CD8-positive, alpha-beta memory T cell (primary cell): ENCODE data around the gene HNRNPLL. TPM values are rescaled to one million over a fixed set of nuclear protein-coding genes. Genes with fewer than 3 reads are reported as not detected.
"Not testable (repeated sequence)": the region's sequence is repeated elsewhere in the genome, so short reads cannot be mapped to it uniquely, and the experiment has no call there.

Source experiments
- CTCF ChIA-PET: fragments of 350-600 bp; sonication (Branson Sonifier 250); formaldehyde crosslinking; loops from one replicate; lab custom pipeline; 2021; ENCODE audit warnings: antibody characterized with exemption; lab: Charles Lee
- POLR2A ChIA-PET: fragments of 350-600 bp; sonication (Branson Sonifier 250); formaldehyde crosslinking; loops from one replicate; lab custom pipeline; 2021; ENCODE audit warnings: antibody characterized with exemption; lab: Charles Lee
- DNase-seq, 5 donors: peaks; one replicate each; pipeline versions ENCODE4 v3.0.0 to v3.0.0-alpha.2; 2020 to 2022; ENCODE audit warnings: mixed read lengths in 1 of 5
- H3K27ac ChIP-seq: one replicate; pipeline ENCODE4 v1.7.0; 2013; ENCODE audit warnings: low read depth, mild to moderate bottlenecking, low read length, moderate library complexity
- H3K27me3 ChIP-seq: 2 replicates; pipeline ENCODE4 v1.7.0; 2013; ENCODE audit warnings: low read length, mild to moderate bottlenecking; ENCODE audit not compliant: insufficient read depth, poor library complexity, severe bottlenecking
- H3K36me3 ChIP-seq: 2 replicates; pipeline ENCODE4 v1.7.0; 2013; ENCODE audit warnings: mild to moderate bottlenecking, low read length, moderate library complexity; ENCODE audit not compliant: insufficient read depth
- H3K4me1 ChIP-seq: 2 replicates; pipeline ENCODE4 v1.7.0; 2013; ENCODE audit warnings: mild to moderate bottlenecking, low read length, moderate library complexity; ENCODE audit not compliant: insufficient read depth
- H3K4me3 ChIP-seq: 2 replicates; pipeline ENCODE4 v1.7.0; 2013; ENCODE audit warnings: mild to moderate bottlenecking, low read length
- H3K9me3 ChIP-seq: 2 replicates; pipeline ENCODE4 v1.7.0; 2013; ENCODE audit warnings: mild to moderate bottlenecking, low read length
- H3K27ac Mint-ChIP-seq, 8 donors: one replicate each; pipeline ENCODE4 v1.8.0; 2020 to 2021; ENCODE audit warnings: mixed read lengths in 8 of 8, mild to moderate bottlenecking in 6 of 8, inconsistent platforms in 3 of 8, moderate library complexity in 3 of 8
- H3K27me3 Mint-ChIP-seq, 2 donors: one replicate each; pipeline ENCODE4 v1.8.0; 2020 to 2021; ENCODE audit warnings: mixed read lengths in 2 of 2, mild to moderate bottlenecking in 1 of 2, moderate library complexity in 1 of 2
- H3K36me3 Mint-ChIP-seq, 3 donors: one replicate each; pipeline ENCODE4 v1.8.0; 2020 to 2021; ENCODE audit warnings: mixed read lengths in 3 of 3, inconsistent platforms in 1 of 3, mild to moderate bottlenecking in 1 of 3
- H3K4me1 Mint-ChIP-seq, 3 donors: one replicate each; pipeline ENCODE4 v1.8.0; 2020 to 2021; ENCODE audit warnings: mixed read lengths in 3 of 3, inconsistent platforms in 1 of 3, mild to moderate bottlenecking in 1 of 3
- H3K4me3 Mint-ChIP-seq, 7 donors: one replicate each; pipeline ENCODE4 v1.8.0; 2020 to 2021; ENCODE audit warnings: mixed read lengths in 7 of 7, mild to moderate bottlenecking in 6 of 7, moderate library complexity in 4 of 7, inconsistent platforms in 2 of 7
- H3K9me3 Mint-ChIP-seq, 5 donors: one replicate each; pipeline ENCODE4 v1.8.0; 2020 to 2022; ENCODE audit warnings: mixed read lengths in 5 of 5, mild to moderate bottlenecking in 3 of 5, moderate library complexity in 2 of 5, inconsistent platforms in 1 of 5
- polyA plus RNA-seq: library from polyadenylated mRNA; unstranded; fragments of 300-500 nt; fragmentation: Illumina TruSeq; gene quantifications from one replicate; pipeline ENCODE4 v1.2.3, GENCODE V29; 2021
- total RNA-seq, 2 experiments: library from RNA; stranded (reverse); gene quantifications; one replicate each; pipeline ENCODE4 v1.2.3, GENCODE V29; 2021

HNRNPLL gene
- total and polyA plus RNA-seq, 3 experiments from 2014 or later, result 65.4 to 80.8 (median 77.4) TPM

GRCh38 chr2:38551171-38551570 lies 51.6 kb downstream of the HNRNPLL start:
- no peaks in the 10 kb centered on the region for H3K36me3 ChIP-seq
- no peak for DNase-seq
- H3K27me3 ChIP-seq, result no peaks in the 10 kb centered on the region
- Mint-ChIP-seq H3K4me3 (no peak overlapping the region), H3K27me3 (peaks cover 0 to 1% of the 10 kb centered on the region in 2 donors), H3K9me3 (no peaks in the 10 kb centered on the region), H3K27ac (peak overlapping the region in 2 of 8 donors; percentile 48), H3K36me3 (peaks cover 0 to 2% (median 0%) of the 10 kb centered on the region in 3 donors), H3K4me1 (peaks cover 4 to 11% (median 9%) of the 10 kb centered on the region in 3 donors)
- no peak overlapping the region for H3K4me3 ChIP-seq
- no peaks in the 10 kb centered on the region for H3K9me3 ChIP-seq
- ChIA-PET POLR2A (interaction anchor here (0.6 kb wide), 1 partner anchor 1187 kb away, joined by 3 read pairs; no protein-coding TSS in a partner anchor), CTCF (no interaction called here)
- H3K27ac ChIP-seq, result no peak overlapping the region
- H3K4me1 ChIP-seq, result no peaks in the 10 kb centered on the region

- no peak overlapping the region for H3K4me3 Mint-ChIP-seq
- POLR2A ChIA-PET, result no interaction called here
- CTCF ChIA-PET, result interaction anchor here (1.0 kb wide), 2 partner anchors 13 to 191 kb away, joined by 3 to 4 read pairs; no protein-coding TSS in a partner anchor
- Histone ChIP-seq H3K27ac (no peak overlapping the region), H3K36me3 (no peaks in the 10 kb centered on the region), H3K4me1 (no peaks in the 10 kb centered on the region), H3K4me3 (no peak overlapping the region), H3K27me3 (no peaks in the 10 kb centered on the region), H3K9me3 (no peaks in the 10 kb centered on the region)
- H3K9me3 Mint-ChIP-seq, result no peaks in the 10 kb centered on the region
- DNase-seq, result no peak
- peaks cover 0 to 2% (median 0%) of the 10 kb centered on the region in 3 donors for H3K36me3 Mint-ChIP-seq
- H3K27me3 Mint-ChIP-seq, result peaks cover 0 to 2% of the 10 kb centered on the region in 2 donors
- H3K4me1 Mint-ChIP-seq, result peaks cover 4 to 11% (median 7%) of the 10 kb centered on the region in 3 donors
- H3K27ac Mint-ChIP-seq, result no peak overlapping the region
These were observed 52.9 kb downstream of the HNRNPLL start for GRCh38 chr2:38549851-38550250.

GRCh38 chr2:38549071-38549704 lies 53.5 kb downstream of the HNRNPLL start:
- ChIA-PET POLR2A (interaction anchor here (0.7 kb wide), 1 partner anchor 1391 kb away, joined by 3 read pairs; no protein-coding TSS in a partner anchor), CTCF (interaction anchor here (1.0 kb wide), 2 partner anchors 13 to 191 kb away, joined by 3 to 4 read pairs; no protein-coding TSS in a partner anchor)
- Mint-ChIP-seq H3K4me1 (peaks cover 4 to 11% (median 10%) of the 10 kb centered on the region in 3 donors), H3K27ac (no peak overlapping the region), H3K4me3 (no peak overlapping the region), H3K36me3 (peaks cover 0 to 2% (median 0%) of the 10 kb centered on the region in 3 donors), H3K9me3 (no peaks in the 10 kb centered on the region), H3K27me3 (peaks cover 0 to 3% of the 10 kb centered on the region in 2 donors)
- Histone ChIP-seq H3K27ac (no peak overlapping the region), H3K4me3 (no peak overlapping the region), H3K4me1 (no peaks in the 10 kb centered on the region), H3K9me3 (no peaks in the 10 kb centered on the region), H3K27me3 (no peaks in the 10 kb centered on the region), H3K36me3 (no peaks in the 10 kb centered on the region)
- no peak for DNase-seq

- CTCF ChIA-PET, result interaction anchor here (0.7 to 1.3 kb wide), 6 partner anchors 12 to 262 kb away, joined by 3 to 5 read pairs (median 3); no protein-coding TSS in a partner anchor
- Histone ChIP-seq H3K27me3 (no peaks in the 10 kb centered on the region), H3K27ac (no peak overlapping the region), H3K36me3 (no peaks in the 10 kb centered on the region), H3K4me3 (no peak overlapping the region), H3K4me1 (no peaks in the 10 kb centered on the region), H3K9me3 (no peaks in the 10 kb centered on the region)
- DNase-seq, result no peak
- Mint-ChIP-seq H3K9me3 (no peaks in the 10 kb centered on the region), H3K27me3 (peaks cover 0 to 3% of the 10 kb centered on the region in 2 donors), H3K4me1 (peaks cover 7 to 15% (median 12%) of the 10 kb centered on the region in 3 donors), H3K27ac (no peak overlapping the region), H3K36me3 (peaks cover 0 to 2% (median 0%) of the 10 kb centered on the region in 3 donors), H3K4me3 (no peak overlapping the region)
- POLR2A ChIA-PET, result interaction anchor here (0.6 kb wide), 1 partner anchor 11 kb away, joined by 5 read pairs; no protein-coding TSS in a partner anchor
These were observed 54.9 kb downstream of the HNRNPLL start for GRCh38 chr2:38547791-38548190.

GRCh38 chr2:38546585-38546984 lies 56.1 kb downstream of the HNRNPLL start:
- Mint-ChIP-seq H3K27me3 (peaks cover 0 to 3% of the 10 kb centered on the region in 2 donors), H3K4me1 (peaks cover 10 to 20% (median 15%) of the 10 kb centered on the region in 3 donors), H3K9me3 (no peaks in the 10 kb centered on the region), H3K27ac (peak overlapping the region in 1 of 8 donors; percentile 43), H3K4me3 (no peak overlapping the region), H3K36me3 (peaks cover 0 to 2% (median 0%) of the 10 kb centered on the region in 3 donors)
- CTCF ChIA-PET, result interaction anchor here (0.7 kb wide), 1 partner anchor 194 kb away, joined by 3 read pairs; no protein-coding TSS in a partner anchor
- no peak overlapping the region for H3K4me3 ChIP-seq
- no peak for DNase-seq
- H3K9me3 ChIP-seq, result no peaks in the 10 kb centered on the region
- H3K36me3 ChIP-seq, result no peaks in the 10 kb centered on the region
- POLR2A ChIA-PET, result no interaction called here
- peaks cover 6% of the 10 kb centered on the region for H3K4me1 ChIP-seq
- H3K27me3 ChIP-seq, result no peaks in the 10 kb centered on the region
- H3K27ac ChIP-seq, result no peak overlapping the region

GRCh38 chr2:38546064-38546463 lies 56.7 kb downstream of the HNRNPLL start:
- no peak overlapping the region for H3K4me3 Mint-ChIP-seq
- no peaks in the 10 kb centered on the region for H3K27me3 ChIP-seq
- H3K9me3 ChIP-seq, result no peaks in the 10 kb centered on the region
- H3K4me3 ChIP-seq, result no peak overlapping the region
- H3K4me1 ChIP-seq, result peaks cover 6% of the 10 kb centered on the region
- H3K4me1 Mint-ChIP-seq, result peaks cover 10 to 20% (median 15%) of the 10 kb centered on the region in 3 donors
- DNase-seq, result no peak
- peaks cover 0 to 2% (median 0%) of the 10 kb centered on the region in 3 donors for H3K36me3 Mint-ChIP-seq
- H3K9me3 Mint-ChIP-seq, result no peaks in the 10 kb centered on the region
- H3K27me3 Mint-ChIP-seq, result peaks cover 0 to 3% of the 10 kb centered on the region in 2 donors
- ChIA-PET POLR2A (no interaction called here), CTCF (no interaction called here)
- H3K36me3 ChIP-seq, result no peaks in the 10 kb centered on the region
- H3K27ac ChIP-seq, result no peak overlapping the region
- H3K27ac Mint-ChIP-seq, result no peak overlapping the region

- CTCF ChIA-PET, DNase-seq, H3K9me3 Mint-ChIP-seq, H3K27ac ChIP-seq, H3K36me3 ChIP-seq, H3K27me3 ChIP-seq, H3K4me3 ChIP-seq, H3K4me3 Mint-ChIP-seq, H3K36me3 Mint-ChIP-seq, H3K9me3 ChIP-seq, H3K4me1 ChIP-seq: not testable (repeated sequence)
- Mint-ChIP-seq H3K27ac (peak overlapping the region in 1 of 8 donors; percentile 4), H3K4me1 (peaks cover 10 to 20% (median 15%) of the 10 kb centered on the region in 3 donors), H3K27me3 (peaks cover 9 to 14% of the 10 kb centered on the region in 2 donors)
- POLR2A ChIA-PET, result interaction anchor here (0.6 to 1.0 kb wide), 2 partner anchors 209 to 767 kb away, joined by 5 read pairs; partner anchors contain the start of gene SRSF7
These were observed 60.5 kb downstream of the HNRNPLL start for GRCh38 chr2:38542248-38542631.
